Thyroid gland (tissue), 4 donors: ENCODE data around the gene GTSE1.

Experiments
- POLR2A ChIP-seq, 2 donors: fragments of 450-650 bp; IDR thresholded peaks; one replicate each; pipeline ENCODE4 v1.6.1; 2017; ENCODE audit warnings: antibody characterized with exemption in 2 of 2, mild to moderate bottlenecking in 2 of 2, moderate library complexity in 1 of 2
- TF ChIP-seq, protein P1 (sequence below), 6 experiments: fragments of 200-600 bp in 3 of 6; fragments of 450-650 bp in 3 of 6; sonication (generic) in 3 of 6; IDR thresholded peaks; one replicate each; pipeline ENCODE4 v1.5.1; 2016 to 2019; ENCODE audit warnings: antibody characterized with exemption in 6 of 6, mild to moderate bottlenecking in 2 of 6, inconsistent platforms in 1 of 6, moderate library complexity in 1 of 6

- TF ChIP-seq, protein P1, sequence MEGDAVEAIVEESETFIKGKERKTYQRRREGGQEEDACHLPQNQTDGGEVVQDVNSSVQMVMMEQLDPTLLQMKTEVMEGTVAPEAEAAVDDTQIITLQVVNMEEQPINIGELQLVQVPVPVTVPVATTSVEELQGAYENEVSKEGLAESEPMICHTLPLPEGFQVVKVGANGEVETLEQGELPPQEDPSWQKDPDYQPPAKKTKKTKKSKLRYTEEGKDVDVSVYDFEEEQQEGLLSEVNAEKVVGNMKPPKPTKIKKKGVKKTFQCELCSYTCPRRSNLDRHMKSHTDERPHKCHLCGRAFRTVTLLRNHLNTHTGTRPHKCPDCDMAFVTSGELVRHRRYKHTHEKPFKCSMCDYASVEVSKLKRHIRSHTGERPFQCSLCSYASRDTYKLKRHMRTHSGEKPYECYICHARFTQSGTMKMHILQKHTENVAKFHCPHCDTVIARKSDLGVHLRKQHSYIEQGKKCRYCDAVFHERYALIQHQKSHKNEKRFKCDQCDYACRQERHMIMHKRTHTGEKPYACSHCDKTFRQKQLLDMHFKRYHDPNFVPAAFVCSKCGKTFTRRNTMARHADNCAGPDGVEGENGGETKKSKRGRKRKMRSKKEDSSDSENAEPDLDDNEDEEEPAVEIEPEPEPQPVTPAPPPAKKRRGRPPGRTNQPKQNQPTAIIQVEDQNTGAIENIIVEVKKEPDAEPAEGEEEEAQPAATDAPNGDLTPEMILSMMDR (IDR thresholded peaks at IDR 0.05): no peak
- no peak for TF ChIP-seq POLR2A (IDR thresholded peaks at IDR 0.05)
Measured at GRCh38 chr22:46295277-46295971, 1.2 kb upstream of the GTSE1 start.
